HEK293 (cell line): Measurements from ENCODE around the gene PIBF1.

Experiments
- GFI1B ChIP-seq: fragments of 450-650 bp; formaldehyde crosslinking; IDR thresholded peaks from 2 replicates; pipeline ENCODE4 v1.5.1; 2016; ENCODE audit warnings: missing biosample characterization, missing genetic modification characterization
- GLI4 ChIP-seq: fragments of 450-650 bp; formaldehyde crosslinking; IDR thresholded peaks from 2 replicates; pipeline ENCODE4 v1.5.1; 2016; ENCODE audit warnings: missing biosample characterization, missing genetic modification characterization
- HOXC10 ChIP-seq: sonication (generic); formaldehyde crosslinking; IDR thresholded peaks from 2 replicates; pipeline ENCODE4 v1.8.1; 2023; ENCODE audit warnings: mild to moderate bottlenecking, missing genetic modification reagents
- KLF1 ChIP-seq: fragments of 450-650 bp; formaldehyde crosslinking; IDR thresholded peaks from 2 replicates; pipeline ENCODE4 v1.5.1; 2016; ENCODE audit warnings: missing biosample characterization, missing genetic modification characterization
- KLF16 ChIP-seq: fragments of 450-650 bp; formaldehyde crosslinking; IDR thresholded peaks from 2 replicates; pipeline ENCODE4 v1.5.1; 2017; ENCODE audit warnings: missing biosample characterization, missing genetic modification characterization
- MZF1 ChIP-seq: fragments of 450-650 bp; formaldehyde crosslinking; IDR thresholded peaks from 2 replicates; pipeline ENCODE4 v1.5.1; 2017; ENCODE audit warnings: missing biosample characterization, missing genetic modification characterization, borderline replicate concordance
- RBAK ChIP-seq: fragments of 450-650 bp; formaldehyde crosslinking; IDR thresholded peaks from 2 replicates; pipeline ENCODE4 v1.5.1; 2016; ENCODE audit warnings: missing biosample characterization, missing genetic modification characterization
- SP7 ChIP-seq: fragments of 450-650 bp; formaldehyde crosslinking; IDR thresholded peaks from 2 replicates; pipeline ENCODE4 v1.5.1; 2016; ENCODE audit warnings: missing biosample characterization, missing genetic modification characterization
- ZBTB49 ChIP-seq: fragments of 450-650 bp; formaldehyde crosslinking; IDR thresholded peaks from 2 replicates; pipeline ENCODE4 v1.5.1; 2016; ENCODE audit warnings: missing biosample characterization, missing genetic modification characterization, low read depth
- ZEB2 ChIP-seq: fragments of 450-650 bp; formaldehyde crosslinking; IDR thresholded peaks from 2 replicates; pipeline ENCODE4 v1.5.1; 2016; ENCODE audit warnings: missing biosample characterization, missing genetic modification characterization
- ZFP3 ChIP-seq: fragments of 450-650 bp; formaldehyde crosslinking; IDR thresholded peaks from 2 replicates; pipeline ENCODE4 v1.5.1; 2016; ENCODE audit warnings: low read depth, missing biosample characterization, missing genetic modification characterization
- ZNF155 ChIP-seq: fragments of 450-650 bp; formaldehyde crosslinking; IDR thresholded peaks from 2 replicates; pipeline ENCODE4 v1.5.1; 2016; ENCODE audit warnings: missing biosample characterization, missing genetic modification characterization
- ZNF19 ChIP-seq: fragments of 450-650 bp; formaldehyde crosslinking; IDR thresholded peaks from 2 replicates; pipeline ENCODE4; 2016; ENCODE audit warnings: missing biosample characterization, missing genetic modification characterization, low read depth
- ZNF2 ChIP-seq: fragments of 450-650 bp; formaldehyde crosslinking; IDR thresholded peaks from 2 replicates; pipeline ENCODE4 v1.5.1; 2016; ENCODE audit warnings: missing biosample characterization, missing genetic modification characterization
- ZNF280D ChIP-seq: fragments of 450-650 bp; formaldehyde crosslinking; IDR thresholded peaks from 2 replicates; pipeline ENCODE4 v1.5.1; 2016; ENCODE audit warnings: missing biosample characterization, missing genetic modification characterization
- ZNF335 ChIP-seq: fragments of 450-650 bp; formaldehyde crosslinking; conservative IDR thresholded peaks from 2 replicates; pipeline ENCODE4 v1.5.1; 2016; ENCODE audit warnings: missing biosample characterization, missing genetic modification characterization
- ZNF37A ChIP-seq: fragments of 450-650 bp; IDR thresholded peaks from 2 replicates; pipeline ENCODE4 v1.5.1; 2018; ENCODE audit warnings: missing biosample characterization, missing genetic modification characterization
- ZNF473 ChIP-seq: fragments of 450-650 bp; formaldehyde crosslinking; IDR thresholded peaks from 2 replicates; pipeline ENCODE4 v1.5.1; 2017; ENCODE audit warnings: missing biosample characterization, missing genetic modification characterization
- ZNF521 ChIP-seq: fragments of 450-650 bp; formaldehyde crosslinking; IDR thresholded peaks from 2 replicates; pipeline ENCODE4 v1.5.1; 2017; ENCODE audit warnings: missing biosample characterization, mild to moderate bottlenecking, missing genetic modification characterization
- ZNF544 ChIP-seq: fragments of 450-650 bp; formaldehyde crosslinking; IDR thresholded peaks from 2 replicates; pipeline ENCODE4 v1.5.0; 2017; ENCODE audit warnings: missing biosample characterization, missing genetic modification characterization
- ZNF548 ChIP-seq: fragments of 450-650 bp; formaldehyde crosslinking; IDR thresholded peaks from 2 replicates; pipeline ENCODE4 v1.5.1; 2016; ENCODE audit warnings: missing biosample characterization, missing genetic modification characterization
- ZNF549 ChIP-seq: fragments of 450-650 bp; IDR thresholded peaks from 2 replicates; pipeline ENCODE4 v1.5.1; 2018; ENCODE audit warnings: missing biosample characterization, missing genetic modification characterization, mild to moderate bottlenecking, inconsistent platforms, moderate library complexity
- ZNF585B ChIP-seq: fragments of 450-650 bp; formaldehyde crosslinking; IDR thresholded peaks from 2 replicates; pipeline ENCODE4 v1.5.1; 2016; ENCODE audit warnings: missing biosample characterization, missing genetic modification characterization
- ZNF610 ChIP-seq: fragments of 450-650 bp; formaldehyde crosslinking; IDR thresholded peaks from 2 replicates; pipeline ENCODE4 v1.5.1; 2016; ENCODE audit warnings: missing biosample characterization, missing genetic modification characterization, borderline replicate concordance
- ZNF677 ChIP-seq: fragments of 450-650 bp; IDR thresholded peaks from 2 replicates; pipeline ENCODE4 v1.5.0; 2018; ENCODE audit warnings: missing biosample characterization, mild to moderate bottlenecking, missing genetic modification characterization, moderate library complexity
- ZNF701 ChIP-seq: fragments of 450-650 bp; formaldehyde crosslinking; IDR thresholded peaks from 2 replicates; pipeline ENCODE4 v1.5.1; 2016; ENCODE audit warnings: missing biosample characterization, missing genetic modification characterization
- ZNF76 ChIP-seq: fragments of 450-650 bp; formaldehyde crosslinking; IDR thresholded peaks from 2 replicates; pipeline ENCODE4; 2016; ENCODE audit warnings: low read depth, missing biosample characterization, missing genetic modification characterization, borderline replicate concordance
- ZSCAN16 ChIP-seq: fragments of 450-650 bp; formaldehyde crosslinking; IDR thresholded peaks from 2 replicates; pipeline ENCODE4 v1.5.1; 2016; ENCODE audit warnings: missing biosample characterization, missing genetic modification characterization
- TF ChIP-seq, protein P1 (sequence below): fragments of 450-650 bp; formaldehyde crosslinking; IDR thresholded peaks from 2 replicates; pipeline ENCODE4 v1.5.1; 2016; ENCODE audit warnings: missing biosample characterization, missing genetic modification characterization
- TF ChIP-seq, protein P2 (sequence below): fragments of 450-650 bp; formaldehyde crosslinking; IDR thresholded peaks from 2 replicates; pipeline ENCODE4 v1.5.1; 2017; ENCODE audit warnings: missing biosample characterization, missing genetic modification characterization

The PIBF1 gene

GRCh38 chr13:73058736-73059459 lies 277.0 kb downstream of the PIBF1 start, which contains the start of gene KLF5 (continued):
- 0 out of 2 replicates have a peak, but pooled peaks have one; percentile 2 for TF ChIP-seq ZNF677 (tag by site-specific recombination)
- no peak for TF ChIP-seq ZFP3 (tag by site-specific recombination)
- no peak; the same call in 1 of the 2 replicates for TF ChIP-seq ZNF76 (tag by site-specific recombination)
- TF ChIP-seq SP7 (tag by site-specific recombination): peak; percentile 50; the same call in 1 of the 2 replicates
- TF ChIP-seq ZSCAN16: no peak
- no peak for TF ChIP-seq ZNF548
- TF ChIP-seq ZNF521 (tag by site-specific recombination): no peak
- TF ChIP-seq, protein P1, sequence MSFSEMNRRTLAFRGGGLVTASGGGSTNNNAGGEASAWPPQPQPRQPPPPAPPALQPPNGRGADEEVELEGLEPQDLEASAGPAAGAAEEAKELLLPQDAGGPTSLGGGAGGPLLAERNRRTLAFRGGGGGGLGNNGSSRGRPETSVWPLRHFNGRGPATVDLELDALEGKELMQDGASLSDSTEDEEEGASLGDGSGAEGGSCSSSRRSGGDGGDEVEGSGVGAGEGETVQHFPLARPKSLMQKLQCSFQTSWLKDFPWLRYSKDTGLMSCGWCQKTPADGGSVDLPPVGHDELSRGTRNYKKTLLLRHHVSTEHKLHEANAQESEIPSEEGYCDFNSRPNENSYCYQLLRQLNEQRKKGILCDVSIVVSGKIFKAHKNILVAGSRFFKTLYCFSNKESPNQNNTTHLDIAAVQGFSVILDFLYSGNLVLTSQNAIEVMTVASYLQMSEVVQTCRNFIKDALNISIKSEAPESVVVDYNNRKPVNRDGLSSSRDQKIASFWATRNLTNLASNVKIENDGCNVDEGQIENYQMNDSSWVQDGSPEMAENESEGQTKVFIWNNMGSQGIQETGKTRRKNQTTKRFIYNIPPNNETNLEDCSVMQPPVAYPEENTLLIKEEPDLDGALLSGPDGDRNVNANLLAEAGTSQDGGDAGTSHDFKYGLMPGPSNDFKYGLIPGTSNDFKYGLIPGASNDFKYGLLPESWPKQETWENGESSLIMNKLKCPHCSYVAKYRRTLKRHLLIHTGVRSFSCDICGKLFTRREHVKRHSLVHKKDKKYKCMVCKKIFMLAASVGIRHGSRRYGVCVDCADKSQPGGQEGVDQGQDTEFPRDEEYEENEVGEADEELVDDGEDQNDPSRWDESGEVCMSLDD (tag by site-specific recombination): no peak
- peak; percentile 74 for TF ChIP-seq ZEB2 (tag by site-specific recombination)
- no peak for TF ChIP-seq GFI1B
- TF ChIP-seq GLI4 (tag by site-specific recombination): 0 out of 2 replicates have a peak, but pooled peaks have one; percentile 75
- no peak for TF ChIP-seq RBAK (tag by site-specific recombination)
- no peak for TF ChIP-seq ZNF549 (tag by site-specific recombination)
- no peak for TF ChIP-seq ZBTB49 (tag by site-specific recombination)
- peak; percentile 33; the same call in 1 of the 2 replicates for TF ChIP-seq KLF16 (tag by site-specific recombination)
- TF ChIP-seq MZF1 (tag by site-specific recombination): no peak
- peak; percentile 55 for TF ChIP-seq ZNF335 (tag by site-specific recombination)
- TF ChIP-seq, protein P2, sequence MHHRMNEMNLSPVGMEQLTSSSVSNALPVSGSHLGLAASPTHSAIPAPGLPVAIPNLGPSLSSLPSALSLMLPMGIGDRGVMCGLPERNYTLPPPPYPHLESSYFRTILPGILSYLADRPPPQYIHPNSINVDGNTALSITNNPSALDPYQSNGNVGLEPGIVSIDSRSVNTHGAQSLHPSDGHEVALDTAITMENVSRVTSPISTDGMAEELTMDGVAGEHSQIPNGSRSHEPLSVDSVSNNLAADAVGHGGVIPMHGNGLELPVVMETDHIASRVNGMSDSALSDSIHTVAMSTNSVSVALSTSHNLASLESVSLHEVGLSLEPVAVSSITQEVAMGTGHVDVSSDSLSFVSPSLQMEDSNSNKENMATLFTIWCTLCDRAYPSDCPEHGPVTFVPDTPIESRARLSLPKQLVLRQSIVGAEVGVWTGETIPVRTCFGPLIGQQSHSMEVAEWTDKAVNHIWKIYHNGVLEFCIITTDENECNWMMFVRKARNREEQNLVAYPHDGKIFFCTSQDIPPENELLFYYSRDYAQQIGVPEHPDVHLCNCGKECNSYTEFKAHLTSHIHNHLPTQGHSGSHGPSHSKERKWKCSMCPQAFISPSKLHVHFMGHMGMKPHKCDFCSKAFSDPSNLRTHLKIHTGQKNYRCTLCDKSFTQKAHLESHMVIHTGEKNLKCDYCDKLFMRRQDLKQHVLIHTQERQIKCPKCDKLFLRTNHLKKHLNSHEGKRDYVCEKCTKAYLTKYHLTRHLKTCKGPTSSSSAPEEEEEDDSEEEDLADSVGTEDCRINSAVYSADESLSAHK (tag by site-specific recombination): no peak
- TF ChIP-seq ZNF19: no peak
- 0 out of 2 replicates have a peak, but pooled peaks have one; percentile 20 for TF ChIP-seq ZNF2 (tag by site-specific recombination)
- TF ChIP-seq ZNF37A (tag by site-specific recombination): no peak
- no peak for TF ChIP-seq ZNF544 (tag by site-specific recombination)
- TF ChIP-seq ZNF701: no peak
- no peak for TF ChIP-seq ZNF155 (tag by site-specific recombination)
- no peak for TF ChIP-seq HOXC10 (CRISPR knock-in tag)
- TF ChIP-seq ZNF585B (tag by site-specific recombination): no peak
- TF ChIP-seq ZNF280D (tag by site-specific recombination): no peak
- TF ChIP-seq ZNF473 (tag by site-specific recombination): no peak
- TF ChIP-seq KLF1 (tag by site-specific recombination): peak; percentile 59
- no peak for TF ChIP-seq ZNF610 (tag by site-specific recombination)
